H7 (cell line): ENCODE data around the gene TALDO1. TPM values are rescaled to one million over a fixed set of nuclear protein-coding genes. Genes with fewer than 3 reads are reported as not detected.

Experiments used
- DNase-seq: peaks from one replicate; pipeline ENCODE4 v3.0.0; 2012
- H3K27me3 ChIP-seq: 2 replicates; pipeline ENCODE4 v1.6.0; 2011; ENCODE audit warnings: mild to moderate bottlenecking, low read length; ENCODE audit not compliant: control insufficient read depth, insufficient read depth
- H3K36me3 ChIP-seq: replicated peaks from 2 replicates; pipeline ENCODE4 v1.5.1; 2011; ENCODE audit warnings: low read length; ENCODE audit not compliant: control insufficient read depth, insufficient read depth
- H3K4me3 ChIP-seq: 2 replicates; pipeline ENCODE4 v1.5.1; 2011; ENCODE audit warnings: low read depth, mild to moderate bottlenecking, control low read depth, low read length, moderate library complexity; ENCODE audit not compliant: insufficient read depth
- total RNA-seq: library from RNA; depleted of rRNA; stranded (reverse); fragments of >200 nt; shearing (Covaris generic); gene quantifications from 2 replicates; pipeline ENCODE4 v1.2.3, GENCODE V29; 2014; rRNA removed

The TALDO1 gene
- total RNA-seq, 1 experiment from 2014 or later = 264 TPM

GRCh38 chr11:812390-812789 lies 65.1 kb downstream of the TALDO1 start:
- no peaks in the 10 kb centered on the region for H3K27me3 ChIP-seq
- no peak for DNase-seq
- H3K4me3 ChIP-seq = no peak overlapping the region
- peaks cover 26% of the 10 kb centered on the region for H3K36me3 ChIP-seq

DNA sequence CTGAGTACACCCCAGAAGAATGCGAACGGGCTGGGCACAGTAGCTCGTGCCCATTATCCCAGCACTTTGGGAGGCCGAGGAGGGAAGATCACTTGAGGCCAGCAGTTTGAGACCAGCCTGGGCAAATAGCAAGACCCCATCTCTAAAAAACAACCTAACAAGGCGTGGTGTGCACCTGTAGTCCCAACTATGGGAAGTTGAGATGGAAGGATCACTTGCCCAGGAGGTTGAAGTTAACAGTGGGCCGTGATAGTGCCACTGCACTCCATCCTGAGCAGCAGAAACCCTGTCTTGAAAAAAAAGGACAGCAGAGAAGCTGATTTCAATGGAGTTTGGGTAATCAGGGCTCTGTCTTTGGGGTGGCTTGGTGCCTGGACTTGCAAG lies 65.8 kb downstream of the TALDO1 start:
- Histone ChIP-seq H3K4me3 (no peak overlapping the region), H3K27me3 (no peaks in the 10 kb centered on the region), H3K36me3 (peaks cover 26% of the 10 kb centered on the region)
- no peak for DNase-seq

DNA sequence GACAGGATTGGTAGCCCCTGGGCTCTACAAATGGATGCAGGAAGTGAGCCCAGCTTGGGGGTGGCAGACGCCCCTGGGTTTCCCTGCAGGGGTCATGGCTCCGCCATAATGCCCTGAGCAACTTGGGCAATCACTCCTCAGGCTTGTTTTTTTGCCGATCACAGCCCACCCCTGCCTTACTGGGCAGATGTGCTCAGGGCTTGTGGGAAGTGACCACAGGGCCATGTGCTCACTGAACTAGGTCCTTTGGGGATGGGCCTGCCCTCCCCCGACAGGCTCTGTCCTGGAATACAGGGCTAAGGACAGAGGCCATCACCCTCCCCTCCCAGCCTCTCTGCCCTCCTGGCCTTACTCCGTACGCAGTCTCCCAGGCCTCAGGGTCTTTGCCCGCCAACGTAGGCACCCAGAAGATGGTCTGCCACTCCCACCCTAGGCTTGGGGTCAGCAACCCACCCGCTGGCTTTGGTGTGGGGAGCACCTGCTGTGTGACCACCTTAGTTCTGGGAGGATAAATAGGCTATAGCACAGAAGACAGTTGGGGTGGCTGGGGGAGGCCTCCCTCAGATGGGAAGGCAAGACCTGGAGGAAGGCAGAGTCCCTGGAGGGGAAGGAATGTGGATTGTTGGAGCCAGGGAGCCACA lies 66.3 kb downstream of the TALDO1 start:
- Histone ChIP-seq H3K27me3 (no peaks in the 10 kb centered on the region), H3K36me3 (peaks cover 26% of the 10 kb centered on the region), H3K4me3 (no peak overlapping the region)
- no peak for DNase-seq

Other genes with a start within 250 kb of the TALDO1 start
- 98.9 and 104 TPM in 2 replicates for gene RNH1, start 240.2 kb upstream of the TALDO1 start, total RNA-seq
- 27.1 and 57.9 TPM in 2 replicates for gene HRAS, start 211.9 kb upstream of the TALDO1 start, total RNA-seq
- 1.3 and 1.5 TPM in 2 replicates for gene LRRC56, start 209.9 kb upstream of the TALDO1 start, total RNA-seq
- 2.7 and 4.0 TPM in 2 replicates for gene LMNTD2, start 186.7 kb upstream of the TALDO1 start, total RNA-seq
- gene RASSF7, start 186.5 kb upstream of the TALDO1 start, total RNA-seq = 28.2 and 37.0 TPM in 2 replicates
- 37.5 and 42.1 TPM in 2 replicates for gene PHRF1, start 171.0 kb upstream of the TALDO1 start, total RNA-seq
- 13.6 and 14.6 TPM in 2 replicates for gene IRF7, start 131.5 kb upstream of the TALDO1 start, total RNA-seq
- not detected in 2 replicates for gene CDHR5, start 122.5 kb upstream of the TALDO1 start, total RNA-seq
- not detected in 2 replicates for gene SCT, start 120.3 kb upstream of the TALDO1 start, total RNA-seq
- gene DRD4, start 110.2 kb upstream of the TALDO1 start, total RNA-seq = 1.8 and 2.1 TPM in 2 replicates
- gene DEAF1, start 52.2 kb upstream of the TALDO1 start, total RNA-seq = 69.0 and 74.6 TPM in 2 replicates
- 27.0 and 36.0 TPM in 2 replicates for gene TMEM80, start 51.6 kb upstream of the TALDO1 start, total RNA-seq
- 3.7 and 18.8 TPM in 2 replicates for gene EPS8L2, start 41.2 kb upstream of the TALDO1 start, total RNA-seq
- gene GATD1, start 30.0 kb downstream of the TALDO1 start, total RNA-seq = 48.7 and 54.6 TPM in 2 replicates
- 0.14 TPM in 1 of 2 replicates, not detected in the other for gene CEND1, start 42.6 kb downstream of the TALDO1 start, total RNA-seq
- 25.2 and 25.6 TPM in 2 replicates for gene SLC25A22, start 50.8 kb downstream of the TALDO1 start, total RNA-seq
- 16.8 and 31.0 TPM in 2 replicates for gene PIDD1, start 57.8 kb downstream of the TALDO1 start, total RNA-seq
- 786 and 794 TPM in 2 replicates for gene RPLP2, start 62.5 kb downstream of the TALDO1 start, total RNA-seq
- gene PNPLA2, start 71.5 kb downstream of the TALDO1 start, total RNA-seq = 15.7 and 28.7 TPM in 2 replicates
- 20.2 and 35.8 TPM in 2 replicates for gene CRACR2B, start 80.5 kb downstream of the TALDO1 start, total RNA-seq
- gene CD151, start 85.5 kb downstream of the TALDO1 start, total RNA-seq = 175 and 190 TPM in 2 replicates
- gene POLR2L, start 95.1 kb downstream of the TALDO1 start, total RNA-seq = 96.1 and 135 TPM in 2 replicates
- 101 and 117 TPM in 2 replicates for gene TSPAN4, start 95.4 kb downstream of the TALDO1 start, total RNA-seq
- 36.9 and 38.1 TPM in 2 replicates for gene CHID1, start 163.3 kb downstream of the TALDO1 start, total RNA-seq
- gene AP2A2, start 178.4 kb downstream of the TALDO1 start, total RNA-seq = 36.1 and 46.8 TPM in 2 replicates